Measurements from ENCODE around the gene DDIT4L. TPM values are rescaled to one million over a fixed set of nuclear protein-coding genes. Genes with fewer than 3 reads are reported as not detected.

DDIT4L gene
- polyA plus RNA-seq, 3 donors: 0.05 to 0.15 TPM; not detected in 1

DNA sequence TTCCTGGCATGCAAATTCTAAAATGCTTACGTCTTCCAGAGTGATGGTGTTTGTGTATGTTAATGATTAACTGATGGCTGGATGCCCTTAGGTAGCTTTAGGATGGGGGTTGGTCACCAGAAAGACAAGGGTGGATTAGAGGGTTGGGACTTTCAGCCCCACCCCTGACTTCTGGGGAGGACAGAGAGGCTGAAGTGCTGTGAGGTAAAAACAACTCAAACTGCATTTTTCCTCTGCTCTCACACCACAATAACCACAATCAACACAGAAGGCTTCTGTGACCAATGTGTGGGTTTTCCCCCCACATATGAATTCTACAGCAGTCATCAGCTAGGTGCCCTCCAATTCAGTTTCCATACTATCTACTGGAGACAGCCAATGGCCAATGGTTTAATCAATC, 18.7 kb upstream of the DDIT4L start:
- H3K4me3 ChIP-seq (replicated peaks in 1 of 3; ENCODE audit: low read depth in 2 of 3, low read length in 3 of 3): no peak overlapping the region
- H4K20me1 ChIP-seq (ENCODE audit: insufficient read depth, low read length): no peaks in the 10 kb centered on the region
- Mint-ChIP-seq H3K36me3 (no peaks in the 10 kb centered on the region), H3K9me3 (peaks cover 0 to 7% (median 2%) of the 10 kb centered on the region in 7 donors), H3K27me3 (ENCODE audit: low read depth in 3 of 3) (peaks cover 0 to 1% (median 0%) of the 10 kb centered on the region in 3 donors), H3K4me1 (no peaks in the 10 kb centered on the region), H3K4me3 (no peak overlapping the region), H3K27ac (no peak overlapping the region)
- no peaks in the 10 kb centered on the region for H3K79me2 ChIP-seq (ENCODE audit: insufficient read depth, low read length)
- TF ChIP-seq, protein P1, sequence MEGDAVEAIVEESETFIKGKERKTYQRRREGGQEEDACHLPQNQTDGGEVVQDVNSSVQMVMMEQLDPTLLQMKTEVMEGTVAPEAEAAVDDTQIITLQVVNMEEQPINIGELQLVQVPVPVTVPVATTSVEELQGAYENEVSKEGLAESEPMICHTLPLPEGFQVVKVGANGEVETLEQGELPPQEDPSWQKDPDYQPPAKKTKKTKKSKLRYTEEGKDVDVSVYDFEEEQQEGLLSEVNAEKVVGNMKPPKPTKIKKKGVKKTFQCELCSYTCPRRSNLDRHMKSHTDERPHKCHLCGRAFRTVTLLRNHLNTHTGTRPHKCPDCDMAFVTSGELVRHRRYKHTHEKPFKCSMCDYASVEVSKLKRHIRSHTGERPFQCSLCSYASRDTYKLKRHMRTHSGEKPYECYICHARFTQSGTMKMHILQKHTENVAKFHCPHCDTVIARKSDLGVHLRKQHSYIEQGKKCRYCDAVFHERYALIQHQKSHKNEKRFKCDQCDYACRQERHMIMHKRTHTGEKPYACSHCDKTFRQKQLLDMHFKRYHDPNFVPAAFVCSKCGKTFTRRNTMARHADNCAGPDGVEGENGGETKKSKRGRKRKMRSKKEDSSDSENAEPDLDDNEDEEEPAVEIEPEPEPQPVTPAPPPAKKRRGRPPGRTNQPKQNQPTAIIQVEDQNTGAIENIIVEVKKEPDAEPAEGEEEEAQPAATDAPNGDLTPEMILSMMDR (IDR thresholded peaks at IDR 0.05): no peak
- intact Hi-C loops (cut with micrococcal nuclease): no loop called here
- no peak for DNase-seq
- no peaks in the 10 kb centered on the region for H3K36me3 ChIP-seq (replicated peaks in 1 of 2; ENCODE audit: control insufficient read depth in 1 of 2, insufficient read depth in 2 of 2, low read length in 2 of 2)
- no peak overlapping the region for H2AFZ ChIP-seq (ENCODE audit: insufficient read depth, low read depth, low read length, poor library complexity, severe bottlenecking)
- 60% methylated on average over 1 of the region's 1 CpG for WGBS (ENCODE audit: insufficient coverage)
- H3K9ac ChIP-seq (ENCODE audit: insufficient read depth, low read length, poor library complexity, severe bottlenecking): no peak overlapping the region
- H3K27me3 ChIP-seq (ENCODE audit: control insufficient read depth in 2 of 2, insufficient read depth in 2 of 2, low read length in 2 of 2): no peaks in the 10 kb centered on the region
- no peak overlapping the region for H3K27ac ChIP-seq (ENCODE audit: low read depth in 1 of 2, low read length in 2 of 2)
- no peaks in the 10 kb centered on the region for H3K4me1 ChIP-seq (ENCODE audit: control insufficient read depth in 1 of 2, insufficient read depth in 2 of 2, low read length in 2 of 2)
- H3K9me3 ChIP-seq (replicated peaks in 1 of 2; ENCODE audit: control insufficient read depth in 1 of 2, insufficient read depth in 1 of 2, low read length in 2 of 2): no peaks in the 10 kb centered on the region
- no peak overlapping the region for H3K4me2 ChIP-seq (replicated peaks; ENCODE audit: extremely low read depth, low read length, poor library complexity, severe bottlenecking)

DNA sequence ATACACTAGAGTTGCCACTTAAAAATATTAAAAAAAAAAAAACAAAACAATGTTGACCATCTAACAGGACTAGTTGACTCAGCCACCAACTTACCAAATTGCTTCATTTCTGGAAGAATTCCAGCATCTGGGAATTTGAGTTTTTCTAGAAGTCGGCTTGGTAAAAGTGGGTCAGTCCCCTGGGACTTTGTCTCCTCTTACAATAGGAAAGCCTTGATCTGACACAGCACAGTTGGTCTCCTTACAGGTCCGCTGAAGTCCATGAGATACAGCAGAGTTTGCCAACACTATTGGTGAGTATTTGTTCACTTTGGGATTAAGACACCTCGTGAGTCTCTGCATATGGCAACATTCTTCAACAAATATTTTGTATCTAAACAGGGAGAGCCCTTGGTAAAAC, 18.2 kb upstream of the DDIT4L start:
- Histone ChIP-seq H3K4me3 (replicated peaks in 1 of 3; ENCODE audit: low read depth in 2 of 3, low read length in 3 of 3) (no peak overlapping the region), H3K27me3 (ENCODE audit: control insufficient read depth in 2 of 2, insufficient read depth in 2 of 2, low read length in 2 of 2) (no peaks in the 10 kb centered on the region), H4K20me1 (ENCODE audit: insufficient read depth, low read length) (no peaks in the 10 kb centered on the region), H2AFZ (ENCODE audit: insufficient read depth, low read depth, low read length, poor library complexity, severe bottlenecking) (no peak overlapping the region), H3K36me3 (replicated peaks in 1 of 2; ENCODE audit: control insufficient read depth in 1 of 2, insufficient read depth in 2 of 2, low read length in 2 of 2) (no peaks in the 10 kb centered on the region), H3K4me2 (replicated peaks; ENCODE audit: extremely low read depth, low read length, poor library complexity, severe bottlenecking) (no peak overlapping the region), H3K27ac (ENCODE audit: low read depth in 1 of 2, low read length in 2 of 2) (no peak overlapping the region), H3K79me2 (ENCODE audit: insufficient read depth, low read length) (no peaks in the 10 kb centered on the region), H3K9ac (ENCODE audit: insufficient read depth, low read length, poor library complexity, severe bottlenecking) (no peak overlapping the region), H3K4me1 (ENCODE audit: control insufficient read depth in 1 of 2, insufficient read depth in 2 of 2, low read length in 2 of 2) (no peaks in the 10 kb centered on the region), H3K9me3 (replicated peaks in 1 of 2; ENCODE audit: control insufficient read depth in 1 of 2, insufficient read depth in 1 of 2, low read length in 2 of 2) (no peaks in the 10 kb centered on the region)
- TF ChIP-seq, protein P1 (IDR thresholded peaks at IDR 0.05): no peak
- no peak overlapping the region for H3K4me3 Mint-ChIP-seq
- H3K27ac Mint-ChIP-seq: no peak overlapping the region
- no peaks in the 10 kb centered on the region for H3K4me1 Mint-ChIP-seq
- H3K9me3 Mint-ChIP-seq: peaks cover 0 to 7% (median 2%) of the 10 kb centered on the region in 7 donors
- no CpG with 5 or more reads among the region's 3 CpGs for WGBS (ENCODE audit: insufficient coverage)
- no peak for DNase-seq
- H3K36me3 Mint-ChIP-seq: no peaks in the 10 kb centered on the region
- intact Hi-C loops (cut with micrococcal nuclease): no loop called here
- peaks cover 0 to 1% (median 0%) of the 10 kb centered on the region in 3 donors for H3K27me3 Mint-ChIP-seq (ENCODE audit: low read depth in 3 of 3)

All from CD14-positive monocyte (primary cell).